Hematopoietic multipotent progenitor cell treated with erythropoietin and hydrocortisone succinate and interleukin-3 and kit ligand, for 8 days (in vitro differentiated cells): ENCODE measurements around the gene C18orf54.

ENCODE experiments used
- DNase-seq: peaks from one replicate; pipeline ENCODE4 v3.0.0-alpha.2; 2015

C18orf54 gene

DNA sequence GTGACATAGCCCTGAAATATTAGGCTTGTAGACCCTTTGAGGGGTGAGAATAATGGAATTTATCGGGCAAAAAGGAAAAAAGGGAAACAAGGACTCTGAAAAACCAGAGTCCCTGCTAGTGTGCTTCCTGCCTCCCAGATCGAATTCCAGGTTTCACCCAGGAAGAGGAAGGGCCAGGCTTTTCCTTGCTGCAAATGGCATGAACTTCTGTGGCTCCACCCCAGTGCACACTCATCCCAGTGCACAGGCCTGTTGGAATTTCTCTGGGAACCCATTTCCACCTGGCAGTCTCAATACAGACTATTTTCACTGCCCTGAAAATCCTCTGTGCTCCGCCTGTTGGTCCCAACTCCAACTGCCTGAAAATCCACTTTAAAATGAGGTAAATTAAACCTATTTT, 29.9 kb downstream of the C18orf54 start:
- no peak for DNase-seq

DNA sequence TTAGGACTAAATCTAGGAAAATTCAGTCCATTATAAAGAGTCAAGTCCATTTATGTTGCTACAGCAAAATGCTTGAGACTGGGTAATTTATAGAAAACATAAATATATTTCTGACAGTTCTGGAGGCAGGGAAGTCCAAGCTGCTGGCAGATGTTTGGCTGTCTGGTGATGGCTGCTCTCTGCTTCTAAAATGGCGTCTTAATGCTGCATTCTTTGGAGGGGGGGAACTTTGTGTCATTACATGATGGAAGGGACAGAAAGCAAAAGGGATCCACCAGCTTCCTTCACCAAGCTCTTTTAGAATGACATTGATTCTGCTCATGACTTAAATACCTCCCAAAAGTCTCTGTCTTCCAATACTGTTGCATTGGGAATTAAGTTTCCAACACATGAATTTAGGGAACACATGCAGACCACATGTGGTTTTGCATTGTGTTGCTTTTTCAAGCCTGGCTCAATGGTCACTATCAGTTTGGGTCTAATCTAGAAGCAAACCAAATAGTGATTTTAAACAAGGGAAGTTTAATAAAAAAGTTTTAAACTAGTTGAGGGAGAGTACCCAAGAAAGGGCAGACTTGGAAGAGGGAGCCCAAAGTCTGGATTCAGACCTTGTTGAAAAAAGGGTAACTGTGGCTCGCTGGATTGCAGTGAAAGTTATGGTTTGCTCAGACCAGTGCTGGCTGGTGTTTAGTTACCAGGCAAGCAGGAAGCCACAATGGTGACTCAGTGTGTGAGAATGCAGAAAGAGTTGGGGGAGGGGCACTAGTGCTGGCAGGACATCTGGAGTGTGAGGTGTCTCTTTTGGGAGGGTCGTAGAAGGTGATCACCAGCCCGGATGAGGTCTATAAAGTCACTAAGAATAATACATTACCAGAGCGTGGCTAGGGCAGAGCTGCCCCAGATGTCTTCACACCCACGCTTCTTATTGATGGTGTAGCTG, 30.8 kb downstream of the C18orf54 start:
- DNase-seq, result peak; percentile 50

DNA sequence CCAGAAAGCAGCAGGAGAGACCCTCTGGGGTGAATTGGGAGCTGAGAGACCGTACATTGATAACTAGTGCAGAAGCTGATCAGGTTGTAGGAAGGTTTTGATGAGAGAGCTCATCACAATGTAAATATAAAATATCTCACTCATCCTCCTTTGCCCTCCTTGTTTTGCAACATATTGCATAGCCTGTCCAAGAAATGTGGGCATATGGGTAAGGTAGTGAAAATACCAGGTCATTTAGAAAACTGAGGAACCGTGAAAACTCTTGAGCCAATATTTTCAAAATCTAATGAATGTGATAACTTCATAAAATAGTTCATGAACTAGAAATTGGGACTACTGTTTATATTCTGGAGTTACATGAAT, 31.4 kb downstream of the C18orf54 start:
- no peak for DNase-seq

DNA sequence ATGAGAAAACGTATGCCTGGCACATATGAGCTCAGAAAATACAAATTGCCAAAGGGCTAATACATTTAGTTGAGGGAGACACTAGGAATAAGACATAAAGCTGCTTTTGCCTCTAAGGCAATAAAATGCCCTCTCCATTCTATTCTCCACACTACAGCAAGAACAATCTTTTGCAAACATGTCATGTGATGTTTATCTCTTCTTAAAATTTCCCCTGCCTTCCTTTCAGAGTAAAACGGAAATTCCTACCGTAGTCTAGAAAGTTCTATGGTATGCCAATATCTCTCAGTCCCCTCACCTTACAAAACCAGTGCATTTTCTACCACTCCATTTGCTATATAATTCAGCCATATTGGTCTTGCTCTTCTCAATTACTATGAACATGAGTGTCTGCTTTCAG, 33.1 kb downstream of the C18orf54 start:
- no peak for DNase-seq

DNA sequence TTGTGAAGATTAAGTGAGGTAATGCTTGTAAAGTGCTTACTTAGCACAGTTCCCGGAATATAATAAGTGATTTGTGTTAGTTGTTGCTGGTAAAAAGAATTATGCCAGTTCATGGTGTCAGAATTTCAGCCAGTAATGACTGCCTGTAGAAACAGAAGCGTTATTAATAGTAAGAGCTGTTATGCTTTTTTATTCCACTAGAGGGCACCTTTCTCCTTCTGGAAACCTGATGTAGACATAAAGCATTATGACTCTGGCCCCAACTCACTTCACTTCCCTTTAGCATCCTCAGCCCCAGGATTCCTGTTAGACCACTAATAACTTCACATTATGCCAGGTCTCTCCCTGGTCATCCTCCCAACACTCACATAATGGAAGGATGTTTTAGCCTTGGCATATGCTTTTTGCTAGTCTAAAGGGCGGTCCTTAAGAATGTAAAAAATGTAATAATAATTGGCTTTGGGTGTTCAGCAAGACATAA, 34.9 kb downstream of the C18orf54 start:
- DNase-seq, result peak; percentile 74

DNA sequence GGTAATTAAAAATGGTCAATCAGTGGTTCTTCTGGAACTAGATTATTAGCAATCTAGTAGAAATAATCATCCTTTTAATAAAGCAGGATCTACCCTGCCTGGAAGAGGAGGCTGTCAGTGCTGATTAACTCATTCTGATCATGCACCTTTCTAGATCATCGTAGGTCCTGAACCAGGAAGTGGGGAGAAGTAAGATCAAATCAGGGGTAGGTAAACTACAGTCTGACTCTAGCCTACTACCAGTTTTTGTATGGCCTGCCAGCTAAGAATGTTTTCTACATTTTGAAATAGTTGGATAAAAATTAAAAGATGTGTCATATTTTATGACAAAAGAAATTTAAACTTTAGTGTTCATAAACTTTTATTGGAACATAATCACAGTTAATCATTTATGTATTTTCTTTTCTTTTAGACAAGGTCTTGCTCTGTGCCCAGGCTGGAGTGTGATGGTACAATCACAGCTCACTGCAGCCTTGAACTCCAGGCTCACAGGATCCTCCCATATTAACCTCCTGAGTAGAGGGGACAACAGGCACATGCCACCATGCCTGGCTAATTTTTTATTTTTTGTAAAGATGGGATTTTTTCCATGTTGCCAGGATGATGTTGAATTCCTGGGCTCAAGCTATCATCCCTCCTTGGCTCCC, 36.1 kb downstream of the C18orf54 start:
- DNase-seq, result no peak

DNA sequence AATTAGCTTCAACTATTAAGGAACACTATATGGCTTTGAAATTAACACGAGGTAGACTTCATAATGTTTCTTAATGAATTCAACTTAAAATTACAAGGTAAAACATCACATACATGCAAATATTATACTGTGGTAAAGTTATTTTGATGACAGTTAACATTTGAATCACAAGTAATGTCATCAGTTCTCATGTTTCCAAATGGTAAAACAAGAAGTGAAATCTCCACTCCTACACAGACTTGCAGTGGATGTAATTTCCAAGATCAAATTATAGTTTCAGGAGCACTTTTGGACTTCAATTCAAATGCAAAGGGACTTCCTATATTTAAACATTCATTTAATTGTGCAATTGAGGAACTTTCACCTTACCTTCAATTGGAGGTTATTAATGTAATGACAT, 39.1 kb downstream of the C18orf54 start:
- no peak for DNase-seq

DNA sequence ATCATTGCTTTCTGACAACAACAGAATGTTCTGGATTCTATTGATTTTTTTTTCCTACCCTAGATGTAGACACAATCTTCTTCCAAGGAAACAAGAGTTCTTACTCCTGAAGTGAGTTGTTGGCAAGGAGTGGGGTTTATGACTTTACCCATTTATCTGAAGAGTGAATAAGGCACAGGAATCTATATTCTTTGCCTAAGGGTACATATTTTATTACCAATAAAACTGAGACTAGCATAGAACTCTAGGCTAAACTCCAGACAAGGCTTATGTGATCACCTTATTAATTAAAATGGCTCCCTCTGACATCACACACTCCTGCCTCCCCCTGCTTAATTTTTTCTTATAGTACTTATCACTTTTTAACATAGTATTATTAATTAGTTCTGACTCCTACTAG, 47.6 kb downstream of the C18orf54 start:
- DNase-seq, result no peak

DNA sequence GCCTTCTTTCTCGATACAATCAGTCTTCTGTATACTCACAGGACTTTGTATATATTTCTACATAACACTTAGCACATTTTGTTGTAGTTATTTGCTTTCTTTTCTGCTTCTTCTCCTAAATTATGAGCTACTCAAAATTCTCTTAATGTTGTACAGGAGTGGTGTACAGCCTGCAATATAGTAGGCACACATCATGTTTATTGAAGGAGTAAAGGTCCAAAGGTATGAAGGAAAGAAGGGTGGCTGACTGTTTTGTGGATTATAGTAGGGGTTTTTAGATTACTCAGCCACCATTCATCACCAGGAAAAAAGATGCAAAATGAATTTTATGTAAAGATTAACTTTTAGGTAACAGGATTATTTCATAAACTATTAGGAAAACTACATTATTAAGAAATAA, 54.1 kb downstream of the C18orf54 start:
- no peak for DNase-seq

DNA sequence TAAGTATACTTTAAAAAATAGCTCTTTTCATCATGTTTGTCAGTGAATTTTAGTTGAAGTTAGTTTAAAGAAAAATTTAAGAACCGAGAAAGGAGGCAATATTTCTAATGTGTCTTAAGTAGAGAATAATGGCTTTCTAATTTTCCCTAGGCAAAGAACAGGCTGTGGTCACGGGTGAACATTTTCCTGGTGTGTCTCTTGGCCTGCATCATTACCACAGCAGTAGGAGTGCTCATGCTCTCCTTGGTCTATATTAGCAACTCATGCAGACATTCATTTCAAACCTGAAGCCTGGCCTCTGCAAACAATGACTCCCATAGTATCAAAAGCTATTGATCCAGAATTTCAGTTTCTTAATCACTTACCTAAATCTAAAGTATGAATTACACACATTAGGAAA, 57.4 kb downstream of the C18orf54 start:
- DNase-seq, result no peak

DNA sequence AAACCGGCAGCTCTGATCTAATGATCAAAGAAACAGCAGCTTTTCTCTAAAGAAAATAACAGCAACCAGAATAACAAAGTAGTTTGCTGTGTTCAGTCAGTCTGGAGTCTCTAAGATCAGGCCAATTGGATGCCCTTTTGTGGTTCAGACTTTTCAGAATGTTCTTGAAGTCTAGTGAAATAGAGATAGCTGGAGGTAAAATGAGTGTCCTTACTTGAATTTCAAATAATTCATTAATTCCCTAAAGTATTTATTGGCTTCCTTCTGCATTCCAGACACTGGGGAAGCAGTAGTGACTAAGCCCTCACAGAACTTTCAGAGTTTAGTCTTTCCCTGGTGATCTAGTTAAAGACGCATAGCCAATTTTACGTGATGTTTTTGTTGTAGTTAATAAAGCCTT, 58.7 kb downstream of the C18orf54 start:
- DNase-seq, result no peak

DNA sequence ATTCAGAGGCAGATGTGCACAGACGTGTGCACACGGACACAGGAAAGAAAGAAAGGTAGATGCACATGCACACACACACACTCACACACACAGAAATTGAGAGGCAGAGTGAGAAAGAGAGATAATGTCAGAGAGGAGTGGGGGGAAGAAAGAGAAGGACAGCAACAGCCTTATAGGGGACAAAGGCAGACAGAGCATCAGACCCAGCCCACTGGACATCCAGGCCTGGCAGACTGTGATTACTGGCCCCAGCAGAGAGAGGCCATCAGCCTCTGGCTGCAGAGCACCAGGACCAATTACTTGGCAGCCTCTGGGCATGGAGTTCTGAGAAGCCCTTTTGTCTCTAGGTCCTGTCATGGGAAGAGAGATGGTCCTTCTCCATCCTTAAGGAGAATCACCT, 66.1 kb downstream of the C18orf54 start:
- DNase-seq, result no peak

DNA sequence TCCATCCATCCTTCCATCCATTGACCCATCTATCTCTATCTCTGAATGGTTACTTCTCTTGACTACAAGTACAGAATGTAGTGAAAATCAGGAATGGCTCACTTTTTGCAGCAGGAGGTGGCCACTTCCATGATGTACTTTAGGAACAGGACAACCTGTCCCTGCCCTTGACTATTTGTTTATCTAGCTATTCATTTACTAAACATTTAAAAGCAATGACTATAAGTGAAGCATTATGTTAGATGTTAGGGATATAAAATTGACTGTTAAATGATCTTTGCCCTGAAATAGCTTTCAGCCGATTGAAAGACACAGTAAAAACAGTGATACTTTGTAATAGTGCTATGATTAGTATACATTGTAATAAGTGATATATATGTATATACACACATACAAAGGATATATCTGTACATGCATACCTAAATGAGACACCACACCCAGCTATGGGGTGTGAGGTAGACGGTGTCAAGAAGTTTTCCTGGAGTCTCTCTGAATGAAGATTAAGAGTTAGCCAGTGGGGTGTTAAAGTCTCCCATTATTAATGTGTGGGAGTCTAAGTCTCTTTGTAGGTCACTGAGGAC, 68.5 kb downstream of the C18orf54 start:
- no peak for DNase-seq
